ENCODE results near the gene HLA-DQA1.

DNA sequence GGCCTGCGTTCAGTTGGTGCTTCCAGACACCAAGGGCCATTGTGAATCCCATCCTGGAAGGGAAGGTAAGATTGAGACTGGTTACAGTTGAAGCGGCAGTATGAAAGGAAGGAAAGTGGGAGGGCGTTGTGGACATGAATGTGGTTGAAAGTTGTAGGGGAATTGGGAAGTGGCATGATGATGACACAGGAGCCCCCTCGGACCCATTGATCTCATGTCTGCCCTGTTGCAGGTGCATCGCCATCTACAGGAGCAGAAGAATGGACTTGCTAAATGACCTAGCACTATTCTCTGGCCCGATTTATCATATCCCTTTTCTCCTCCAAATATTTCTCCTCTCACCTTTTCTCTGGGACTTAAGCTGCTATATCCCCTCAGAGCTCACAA lies 5.5 kb downstream of the HLA-DQA1 start:
- no peak for TF ChIP-seq POLR2AphosphoS5 (IDR thresholded peaks at IDR 0.05; ENCODE audit: low read depth, low read length)
- TF ChIP-seq, protein P1, sequence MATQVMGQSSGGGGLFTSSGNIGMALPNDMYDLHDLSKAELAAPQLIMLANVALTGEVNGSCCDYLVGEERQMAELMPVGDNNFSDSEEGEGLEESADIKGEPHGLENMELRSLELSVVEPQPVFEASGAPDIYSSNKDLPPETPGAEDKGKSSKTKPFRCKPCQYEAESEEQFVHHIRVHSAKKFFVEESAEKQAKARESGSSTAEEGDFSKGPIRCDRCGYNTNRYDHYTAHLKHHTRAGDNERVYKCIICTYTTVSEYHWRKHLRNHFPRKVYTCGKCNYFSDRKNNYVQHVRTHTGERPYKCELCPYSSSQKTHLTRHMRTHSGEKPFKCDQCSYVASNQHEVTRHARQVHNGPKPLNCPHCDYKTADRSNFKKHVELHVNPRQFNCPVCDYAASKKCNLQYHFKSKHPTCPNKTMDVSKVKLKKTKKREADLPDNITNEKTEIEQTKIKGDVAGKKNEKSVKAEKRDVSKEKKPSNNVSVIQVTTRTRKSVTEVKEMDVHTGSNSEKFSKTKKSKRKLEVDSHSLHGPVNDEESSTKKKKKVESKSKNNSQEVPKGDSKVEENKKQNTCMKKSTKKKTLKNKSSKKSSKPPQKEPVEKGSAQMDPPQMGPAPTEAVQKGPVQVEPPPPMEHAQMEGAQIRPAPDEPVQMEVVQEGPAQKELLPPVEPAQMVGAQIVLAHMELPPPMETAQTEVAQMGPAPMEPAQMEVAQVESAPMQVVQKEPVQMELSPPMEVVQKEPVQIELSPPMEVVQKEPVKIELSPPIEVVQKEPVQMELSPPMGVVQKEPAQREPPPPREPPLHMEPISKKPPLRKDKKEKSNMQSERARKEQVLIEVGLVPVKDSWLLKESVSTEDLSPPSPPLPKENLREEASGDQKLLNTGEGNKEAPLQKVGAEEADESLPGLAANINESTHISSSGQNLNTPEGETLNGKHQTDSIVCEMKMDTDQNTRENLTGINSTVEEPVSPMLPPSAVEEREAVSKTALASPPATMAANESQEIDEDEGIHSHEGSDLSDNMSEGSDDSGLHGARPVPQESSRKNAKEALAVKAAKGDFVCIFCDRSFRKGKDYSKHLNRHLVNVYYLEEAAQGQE (IDR thresholded peaks at IDR 0.05; ENCODE audit: insufficient read depth in 1 of 2, low read depth in 2 of 2, low read length in 2 of 2): no peak

Data from PFSK-1 (cell line).